K562 (cell line): Measurements from ENCODE around the gene SPINK4. TPM values are rescaled to one million over a fixed set of nuclear protein-coding genes. Genes with fewer than 3 reads are reported as not detected.

Experiments used
- ATAC-seq: fragments of 200-7000 bp; cut with Tn5 transposase; 3 replicates; pipeline ENCODE4 v1.9.1; 2020; ENCODE audit warnings: moderate library complexity
- BruUV-seq: library from RNA; stranded (reverse); fragments of 400-500 nt; replicated peaks from 2 replicates; lab custom pipeline; 2021; lab: Mats Ljungman, UMichigan
- CTCF ChIA-PET: fragments of 300-600 bp; formaldehyde crosslinking; extraction: SDS; loops from one replicate; lab custom pipeline; 2021; ENCODE audit warnings: low intra/inter-chr PET ratio; lab: Yijun Ruan, JAX
- POLR2A ChIA-PET: fragments of 300-600, 350-650 bp; sonication (Branson Sonifier 250); formaldehyde crosslinking; extraction: SDS; loops from one replicate; lab custom pipeline; 2021; ENCODE audit warnings: antibody characterized with exemption, inconsistent platforms; lab: Yijun Ruan, JAX
- DNase-seq, 4 experiments: peaks; one replicate each; pipeline versions ENCODE4 v3.0.0 to v3.0.0-alpha.2; 2011 to 2018; ENCODE audit warnings: low spot score in 3 of 4, mixed read lengths in 3 of 4; ENCODE audit errors: extremely low read depth in 1 of 4
- FAIRE-seq: peaks from 2 replicates; lab custom pipeline; 2011; peaks lifted over from hg19 to GRCh38; lab: Jason Lieb, UNC
- H2AFZ ChIP-seq: 2 replicates; pipeline ENCODE4 v1.6.0; 2011; ENCODE audit warnings: low read depth, low read length, control low read depth, inconsistent platforms
- H3K27ac ChIP-seq: fragments of 200-600 bp; 3 replicates; pipeline ENCODE4 v1.8.0; 2011; ENCODE audit warnings: low read depth, mild to moderate bottlenecking, control low read depth, inconsistent platforms, low read length, moderate library complexity, mixed read lengths; ENCODE audit errors: extremely low read depth
- H3K27me3 ChIP-seq, 2 experiments: fragments of 300-600 bp in 1 of 2; 2 replicates in 1 of 2; 3 replicates in 1 of 2; pipeline versions ENCODE4 v1.6.0 to v1.8.0; 2011; ENCODE audit warnings: inconsistent platforms in 2 of 2, low read length in 2 of 2, mild to moderate bottlenecking in 1 of 2, mixed read lengths in 1 of 2, moderate library complexity in 1 of 2; ENCODE audit not compliant: control insufficient read depth in 2 of 2, insufficient read depth in 2 of 2
- H3K36me3 ChIP-seq: fragments of 300-600 bp; 3 replicates; pipeline ENCODE4 v1.8.0; 2011; ENCODE audit warnings: mild to moderate bottlenecking, low read length, inconsistent platforms; ENCODE audit not compliant: control insufficient read depth, insufficient read depth
- H3K4me1 ChIP-seq, 2 experiments: fragments of 200-600 bp in 1 of 2; replicated peaks in 1 of 2; 2 replicates in 1 of 2; 3 replicates in 1 of 2; pipeline versions ENCODE4 v1.5.1 to v1.8.0; 2011; ENCODE audit warnings: inconsistent platforms in 2 of 2, low read length in 2 of 2, mild to moderate bottlenecking in 1 of 2, mixed read lengths in 1 of 2, moderate library complexity in 1 of 2; ENCODE audit not compliant: control insufficient read depth in 2 of 2, insufficient read depth in 2 of 2
- H3K4me2 ChIP-seq: 2 replicates; pipeline ENCODE4 v1.6.1; 2011; ENCODE audit warnings: low read length, control low read depth, inconsistent platforms, mixed read lengths; ENCODE audit not compliant: insufficient read depth
- H3K4me3 ChIP-seq: fragments of 200-600 bp; sonication (generic), shearing (Covaris generic); 2 replicates; pipeline ENCODE4 v1.5.1; 2016; ENCODE audit warnings: control low read depth, inconsistent platforms
- H3K79me2 ChIP-seq: fragments of 200-600 bp; 3 replicates; pipeline ENCODE4 v1.8.0; 2011; ENCODE audit warnings: low read length, inconsistent platforms; ENCODE audit not compliant: control insufficient read depth, insufficient read depth
- H3K9ac ChIP-seq, 2 experiments: 2 replicates each; pipeline versions ENCODE4 v1.6.0 to v1.6.1; 2011; ENCODE audit warnings: low read depth in 2 of 2, low read length in 2 of 2, control low read depth in 1 of 2, inconsistent platforms in 1 of 2, mild to moderate bottlenecking in 1 of 2, mixed read lengths in 1 of 2; ENCODE audit not compliant: insufficient read depth in 1 of 2
- H3K9me1 ChIP-seq: one replicate; pipeline ENCODE4 v1.6.0; 2011; ENCODE audit warnings: inconsistent platforms, mild to moderate bottlenecking, low read length, moderate library complexity; ENCODE audit not compliant: control insufficient read depth, insufficient read depth
- H3K9me3 ChIP-seq: replicated peaks from 2 replicates; pipeline ENCODE4 v1.5.1; 2011; ENCODE audit warnings: low read depth, low read length, inconsistent platforms; ENCODE audit not compliant: control insufficient read depth, insufficient read depth
- H4K20me1 ChIP-seq: replicated peaks from 2 replicates; pipeline ENCODE4 v1.6.1; 2011; ENCODE audit warnings: low read length, inconsistent platforms, mixed read lengths; ENCODE audit not compliant: control insufficient read depth, insufficient read depth
- BRF2 ChIP-seq: IDR thresholded peaks from 3 replicates; pipeline ENCODE4 v1.6.1; 2011; ENCODE audit warnings: borderline replicate concordance, mild to moderate bottlenecking; ENCODE audit not compliant: insufficient read length, insufficient read depth
- CBFA2T2 ChIP-seq: fragments of 450-650 bp; conservative IDR thresholded peaks from 2 replicates; pipeline ENCODE4 v1.6.1; 2017; ENCODE audit warnings: mild to moderate bottlenecking
- DIDO1 ChIP-seq: fragments of 450-650 bp; IDR thresholded peaks from 2 replicates; pipeline ENCODE4 v1.6.1; 2016; ENCODE audit warnings: low read depth, missing biosample characterization, missing genetic modification characterization
- ELF1 ChIP-seq: fragments of 200-800 bp; sonication (Bioruptor generic); IDR thresholded peaks from 2 replicates; pipeline ENCODE4 v1.6.1; 2016; ENCODE audit warnings: missing genetic modification characterization, missing compliant biosample characterization
- EWSR1 ChIP-seq: fragments of 450-650 bp; IDR thresholded peaks from 2 replicates; pipeline ENCODE4 v1.6.1; 2018; ENCODE audit warnings: borderline replicate concordance, mild to moderate bottlenecking, low read depth, moderate library complexity; ENCODE audit not compliant: partially characterized antibody
- HDGF ChIP-seq: fragments of 450-650 bp; IDR thresholded peaks from 2 replicates; pipeline ENCODE4 v1.6.1; 2016
- HMG20A ChIP-seq: fragments of 450-650 bp; formaldehyde crosslinking; conservative IDR thresholded peaks from 2 replicates; pipeline ENCODE4 v1.4.0; 2020; ENCODE audit warnings: mild to moderate bottlenecking, mixed read lengths
- KAT7 ChIP-seq: sonication (generic); formaldehyde crosslinking; IDR thresholded peaks from 2 replicates; pipeline ENCODE4 v1.8.0; 2022; ENCODE audit warnings: missing genetic modification reagents, mild to moderate bottlenecking, borderline replicate concordance
- LCOR ChIP-seq: sonication (generic); formaldehyde crosslinking; IDR thresholded peaks from 2 replicates; pipeline ENCODE4 v1.8.0; 2022; ENCODE audit warnings: mild to moderate bottlenecking, missing genetic modification reagents
- NR2C2 ChIP-seq, 2 experiments: fragments of 200-800 bp in 1 of 2; sonication (Bioruptor generic) in 1 of 2; sonication (generic) in 1 of 2; formaldehyde crosslinking in 1 of 2; IDR thresholded peaks; 2 replicates each; pipeline versions ENCODE4 v1.6.1 to v1.8.0; 2016 to 2022; ENCODE audit warnings: mild to moderate bottlenecking in 1 of 2, missing compliant biosample characterization in 1 of 2, missing genetic modification characterization in 1 of 2, missing genetic modification reagents in 1 of 2
- PCBP2 ChIP-seq: fragments of 200-400 bp; formaldehyde crosslinking; IDR thresholded peaks from 2 replicates; pipeline ENCODE4 v1.6.1; 2018; ENCODE audit warnings: low read length, low read depth, mild to moderate bottlenecking, moderate library complexity; ENCODE audit not compliant: poor library complexity, severe bottlenecking
- PREB ChIP-seq: sonication (generic); formaldehyde crosslinking; IDR thresholded peaks from 2 replicates; pipeline ENCODE4 v1.8.1; 2023; ENCODE audit warnings: mild to moderate bottlenecking, missing genetic modification reagents
- RAD51 ChIP-seq: fragments of 450-650 bp; IDR thresholded peaks from 2 replicates; pipeline ENCODE4 v1.7.1; 2016; ENCODE audit warnings: low read depth, mild to moderate bottlenecking, borderline replicate concordance
- RBM25 ChIP-seq: fragments of 200-400 bp; formaldehyde crosslinking; IDR thresholded peaks from 2 replicates; pipeline ENCODE4 v1.6.1; 2018; ENCODE audit warnings: low read length, low read depth, moderate library complexity; ENCODE audit not compliant: severe bottlenecking
- SMARCA4 ChIP-seq: fragments of 450-650 bp; IDR thresholded peaks from 2 replicates; pipeline ENCODE4 v1.6.1; 2016
- TBP ChIP-seq: optimal IDR thresholded peaks from 2 replicates; pipeline ENCODE3; 2011; ENCODE audit warnings: low read depth, low read length, improper control_type of control experiment
- ZFP91 ChIP-seq: sonication (generic); formaldehyde crosslinking; IDR thresholded peaks from 2 replicates; pipeline ENCODE4 v1.8.0; 2022; ENCODE audit warnings: mild to moderate bottlenecking, missing genetic modification reagents
- ZNF197 ChIP-seq: fragments of 200-800 bp; sonication (Bioruptor generic); IDR thresholded peaks from 2 replicates; pipeline ENCODE4 v1.6.1; 2016; ENCODE audit warnings: low read depth, missing genetic modification characterization, missing compliant biosample characterization
- ZNF253 ChIP-seq: fragments of 250-450 bp; sonication (Bioruptor Pico); conservative IDR thresholded peaks from 2 replicates; pipeline ENCODE4 v1.6.1; 2021; ENCODE audit warnings: mild to moderate bottlenecking
- WGBS: fragments of 100-300 bp; shearing (Covaris generic); methylation state at CpG from one replicate; pipeline ENCODE4 v1.1.6; 2016; ENCODE audit warnings: low coverage, mixed read lengths; ENCODE audit not compliant: insufficient coverage; ENCODE audit errors: missing lambda C conversion rate; 5-methylcytosine and 5-hydroxymethylcytosine counted together
- in situ Hi-C: fragments of 300-500 bp; cut with MboI; formaldehyde crosslinking; loops from 4 replicates; pipeline ENCODE4 v1.15.0; 2018; ENCODE audit warnings: inconsistent platforms, mixed read lengths
- intact Hi-C: fragments of 100-400 bp; cut with micrococcal nuclease; formaldehyde crosslinking; loops from 2 replicates; pipeline ENCODE4 v1.14.2; 2022
- polyA plus RNA-seq, 8 experiments: library from polyadenylated mRNA; depleted of rRNA in 4 of 8; stranded (reverse) in 5 of 8; unstranded in 3 of 8; fragments of >200 nt; fragmentation: Nextera tagmentation in 2 of 8; fragmentation: Illumina TruSeq in 1 of 8; extraction: Ambion mirVana in 2 of 8; extraction: Trizol in 1 of 8; gene quantifications; 2 replicates each; pipeline versions ENCODE4 v1.2.1 to v1.2.3, GENCODE V29; 2011 to 2014; ENCODE audit warnings: inconsistent platforms in 1 of 8, missing spikeins in 1 of 8
- total RNA-seq, 7 experiments: library from RNA; depleted of rRNA in 6 of 7; stranded (reverse); fragments of >200 nt in 6 of 7; fragmentation: Illumina TruSeq in 2 of 7; extraction: Trizol in 2 of 7; gene quantifications; 2 replicates each; pipeline versions ENCODE4 v1.2.1 to v1.2.3, GENCODE V29; 2011 to 2021; ENCODE audit warnings: low replicate concordance in 1 of 7

SPINK4 gene
- total and polyA plus RNA-seq, 9 of the 15 experiments (the other 6 are each of a cell fraction or from before 2014, with no cell fraction given) = 0.74 to 5.5 (median 2.1) TPM; not detected in 2

GRCh38 chr9:33270146-33270545, 30.2 kb downstream of the SPINK4 start (continued):
- TF ChIP-seq NR2C2 (CRISPR knock-in tag; IDR thresholded peaks at IDR 0.05) (no peak), NR2C2 (tag; IDR thresholded peaks at IDR 0.05) (no peak), RBM25 (no peak)

GRCh38 chr9:33272061-33272460, 32.1 kb downstream of the SPINK4 start:
- POLR2A ChIA-PET = interaction anchor here (0.7 kb wide), 1 partner anchor 126 kb away, joined by 5 read pairs; no protein-coding TSS in a partner anchor
- WGBS = 36% methylated on average over 1 of the region's 1 CpG
- TF ChIP-seq SMARCA4 (no peak), KAT7 (CRISPR knock-in tag) (no peak), PCBP2 (no peak), PREB (CRISPR knock-in tag) (no peak), DIDO1 (tag) (no peak), ELF1 (no peak), HDGF (no peak), CBFA2T2 (peak; percentile 29; the same call in 1 of the 2 replicates), BRF2 (no peak), TBP (no peak), EWSR1 (no peak), ZNF253 (no peak), ZFP91 (CRISPR knock-in tag) (no peak), RAD51 (no peak), ZNF197 (CRISPR knock-in tag) (no peak), HMG20A (CRISPR knock-in tag) (no peak), LCOR (no peak)

More at GRCh38 chr9:33272061-33272460, 32.1 kb downstream of the SPINK4 start:
- FAIRE-seq (no peak), DNase-seq (peak in 2 of 4 experiments; percentile 33 to 44), ATAC-seq (peak; percentile 70)
- H3K27ac ChIP-seq = no peak overlapping the region
- no peaks in the 10 kb centered on the region for H4K20me1 ChIP-seq
- no peak overlapping the region for H3K4me2 ChIP-seq
- H3K36me3 ChIP-seq = peaks cover 73% of the 10 kb centered on the region
- no peaks in the 10 kb centered on the region for H3K79me2 ChIP-seq
- no peaks in the 10 kb centered on the region for H3K9me1 ChIP-seq
- intact Hi-C loops (no loop called here), in situ Hi-C loops (no loop called here)
- no peak overlapping the region; a peak in 1 of 4 replicates for H3K9ac ChIP-seq
- peaks cover 0 to 8% of the 10 kb centered on the region in 2 experiments; a peak in 2 of 5 replicates for H3K4me1 ChIP-seq
- CTCF ChIA-PET = no interaction called here
- H2AFZ ChIP-seq = no peak overlapping the region
- no TSS peak for BruUV-seq
- no peaks in the 10 kb centered on the region for H3K9me3 ChIP-seq
- no peaks in the 10 kb centered on the region for H3K27me3 ChIP-seq
- no peak overlapping the region for H3K4me3 ChIP-seq
